ENCODE measurements around the gene DTX4.
A peak's percentile ranks its signal among the peaks of the same experiment; 100 is the strongest.
"Not testable (repeated sequence)": the region's sequence is repeated elsewhere in the genome, so short reads cannot be mapped to it uniquely, and the experiment has no call there.

Gene DTX4

DNA sequence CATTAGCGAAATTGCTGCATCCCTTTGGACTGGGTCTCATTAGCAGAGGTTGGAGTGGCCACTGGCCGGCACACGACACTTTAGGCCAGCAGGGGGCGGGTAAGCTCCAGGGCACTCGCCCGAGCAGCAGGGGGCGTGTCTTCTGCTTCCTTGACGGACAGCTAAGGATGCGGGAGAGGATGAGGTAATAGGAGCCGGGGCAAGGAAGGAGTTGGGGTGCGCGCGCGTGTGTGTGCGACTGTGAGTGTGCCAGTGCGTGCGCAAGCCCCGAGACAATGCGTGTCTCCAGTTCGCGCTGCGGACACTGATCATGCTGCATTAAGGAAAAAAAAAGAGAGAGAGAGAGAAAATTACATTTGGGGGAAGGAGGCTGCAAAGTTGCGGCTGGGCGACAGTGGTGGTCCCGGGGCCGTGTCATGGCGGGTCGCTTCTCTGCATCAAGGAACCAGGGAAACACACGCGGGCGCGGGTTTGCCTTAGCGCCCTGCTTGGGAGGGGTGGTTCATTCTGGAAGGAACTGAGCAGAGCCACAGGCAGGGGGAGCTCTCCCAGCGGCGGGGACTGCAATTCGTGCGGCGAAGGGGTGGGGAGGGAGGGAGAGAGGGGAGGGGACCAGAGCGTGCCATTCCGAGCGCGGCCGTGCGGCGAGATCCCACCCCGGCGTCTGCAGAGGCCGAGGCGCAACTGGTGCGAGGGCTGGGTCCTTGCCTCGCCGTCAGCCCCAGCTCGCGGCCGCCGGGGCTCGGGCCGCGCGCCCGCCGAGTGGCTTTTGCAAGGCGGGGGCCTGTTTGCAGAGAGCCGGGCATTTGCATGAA lies at the start of gene DTX4:
DTX4 (plus strand) TSS at position 625 of the 815 bp plus-strand sequence. CDS start 464 bp downstream, outside the sequence.
- peak within 1 kb of the TSS; percentile 82 for H3K4me3 ChIP-seq (ENCODE audit: low read depth, low read length)

DNA sequence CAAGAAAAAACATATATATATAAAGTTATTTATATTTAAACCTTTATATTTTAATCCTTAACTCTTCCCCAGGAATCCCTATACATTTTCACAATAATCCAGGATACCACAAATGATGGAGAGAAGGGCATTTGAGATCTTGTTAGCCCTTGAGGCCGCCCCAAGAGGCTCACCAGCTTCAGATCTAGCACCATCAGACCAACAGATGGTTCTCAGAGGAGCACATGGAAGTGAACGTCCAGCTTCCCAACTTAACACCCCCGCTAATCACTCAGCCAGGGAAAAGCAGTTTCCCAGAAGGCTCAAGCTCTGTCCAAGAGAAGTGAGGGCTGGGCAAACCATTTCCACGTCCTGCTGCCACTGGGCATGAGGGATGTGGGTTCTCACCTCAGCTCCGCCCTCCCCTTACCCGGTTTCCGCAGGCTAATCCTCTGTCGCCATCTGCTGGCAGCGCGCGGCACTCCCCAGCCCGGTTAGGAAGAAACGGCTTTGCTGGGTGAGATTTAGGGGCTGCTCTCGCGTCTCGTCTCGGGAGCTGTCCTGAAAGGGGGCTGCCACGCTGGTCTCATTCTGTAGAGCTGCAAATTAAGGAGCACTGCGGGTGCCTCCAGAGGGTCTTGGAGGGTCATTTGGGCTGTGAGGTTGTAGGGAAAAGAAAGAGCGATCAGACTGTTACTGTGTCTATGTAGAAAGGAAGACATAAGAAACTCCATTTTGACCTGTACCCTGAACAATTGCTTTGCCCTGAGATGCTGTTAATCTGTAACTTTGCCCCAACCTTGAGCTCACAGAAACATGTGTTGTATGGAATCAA lies 36.1 kb upstream of the DTX4 start:
- no peak overlapping the region for H3K4me3 ChIP-seq (ENCODE audit: low read depth, low read length)

DNA sequence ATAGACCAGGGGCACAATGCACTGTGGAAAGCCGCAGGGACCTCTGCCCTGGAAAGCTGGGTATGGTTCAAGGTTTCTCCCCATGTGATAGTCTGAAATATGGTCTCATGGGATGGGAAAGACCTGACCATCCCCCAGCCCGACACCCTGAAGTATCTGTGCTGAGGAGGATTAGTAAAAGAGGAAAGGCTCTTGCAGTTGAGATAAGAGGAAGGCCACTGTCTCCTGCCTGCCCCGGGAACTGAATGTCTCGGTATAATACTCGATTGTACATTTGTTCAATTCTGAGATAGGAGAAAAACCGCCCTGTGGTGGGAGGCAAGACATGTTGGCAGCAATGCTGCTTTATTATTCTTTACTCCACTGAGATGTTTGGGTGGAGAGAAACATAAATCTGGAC lies 35.4 kb upstream of the DTX4 start:
- H3K4me3 ChIP-seq (ENCODE audit: low read depth, low read length), result not testable (repeated sequence)

DNA sequence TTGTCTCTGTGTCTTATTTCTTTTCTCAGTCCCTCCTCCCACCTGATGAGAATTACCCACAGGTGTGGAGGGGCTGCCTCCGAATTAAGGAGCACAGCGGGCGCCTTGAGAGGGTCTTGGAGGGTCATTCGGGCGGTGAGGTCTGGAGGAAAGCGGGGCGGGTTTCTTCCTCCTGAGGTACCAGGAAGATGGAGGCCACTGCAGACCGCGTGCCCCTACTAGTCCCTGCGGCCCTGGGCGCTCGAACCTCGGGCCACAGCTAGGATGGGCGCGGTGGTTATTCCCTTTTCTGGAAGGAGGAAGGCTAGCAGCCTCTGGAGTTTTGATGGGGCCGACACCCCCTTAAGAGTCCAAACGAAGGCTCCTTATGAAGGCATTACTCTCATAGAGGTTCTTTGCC lies 34.7 kb upstream of the DTX4 start:
- H3K4me3 ChIP-seq (ENCODE audit: low read depth, low read length), result no peak overlapping the region

DNA sequence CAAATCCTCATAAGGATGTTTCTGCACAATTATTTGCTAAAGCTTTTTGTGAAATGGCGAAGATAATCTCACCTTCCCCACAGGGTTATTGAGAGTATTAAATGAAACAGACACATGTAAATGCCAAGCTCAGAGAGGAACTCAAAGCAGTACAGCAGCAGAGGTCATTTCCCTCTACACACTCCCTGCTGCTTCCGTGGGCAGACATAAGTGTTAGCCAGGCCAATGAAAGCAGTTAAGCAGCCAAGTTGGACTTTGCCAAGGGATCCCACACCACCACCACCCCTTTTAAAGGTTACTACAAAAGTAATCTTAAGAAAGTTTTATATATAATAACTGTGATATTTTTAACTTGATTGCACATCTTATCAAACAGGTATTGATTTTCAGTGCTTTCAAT lies 33.3 kb upstream of the DTX4 start:
- no peak overlapping the region for H3K4me3 ChIP-seq (ENCODE audit: low read depth, low read length)

DNA sequence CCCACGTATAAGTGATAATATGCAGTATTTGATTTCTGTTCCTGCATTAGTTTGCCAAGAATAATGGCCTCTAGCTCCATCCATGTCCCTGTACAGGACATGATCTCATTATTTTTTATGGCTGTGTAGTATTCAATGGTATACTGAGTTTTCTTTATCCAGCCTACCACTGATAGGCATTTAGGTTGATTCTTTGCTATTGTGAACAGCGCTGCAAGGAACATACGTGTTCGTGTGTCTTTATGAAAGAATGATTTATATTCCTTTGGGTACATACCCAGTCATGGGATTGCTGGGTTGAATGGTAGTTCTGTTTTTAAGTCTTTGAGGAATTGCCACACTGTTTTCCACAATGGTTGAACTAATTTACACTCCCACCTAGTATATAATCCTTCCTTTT lies 30.7 kb upstream of the DTX4 start:
- H3K4me3 ChIP-seq (ENCODE audit: low read depth, low read length), result no peak overlapping the region

DNA sequence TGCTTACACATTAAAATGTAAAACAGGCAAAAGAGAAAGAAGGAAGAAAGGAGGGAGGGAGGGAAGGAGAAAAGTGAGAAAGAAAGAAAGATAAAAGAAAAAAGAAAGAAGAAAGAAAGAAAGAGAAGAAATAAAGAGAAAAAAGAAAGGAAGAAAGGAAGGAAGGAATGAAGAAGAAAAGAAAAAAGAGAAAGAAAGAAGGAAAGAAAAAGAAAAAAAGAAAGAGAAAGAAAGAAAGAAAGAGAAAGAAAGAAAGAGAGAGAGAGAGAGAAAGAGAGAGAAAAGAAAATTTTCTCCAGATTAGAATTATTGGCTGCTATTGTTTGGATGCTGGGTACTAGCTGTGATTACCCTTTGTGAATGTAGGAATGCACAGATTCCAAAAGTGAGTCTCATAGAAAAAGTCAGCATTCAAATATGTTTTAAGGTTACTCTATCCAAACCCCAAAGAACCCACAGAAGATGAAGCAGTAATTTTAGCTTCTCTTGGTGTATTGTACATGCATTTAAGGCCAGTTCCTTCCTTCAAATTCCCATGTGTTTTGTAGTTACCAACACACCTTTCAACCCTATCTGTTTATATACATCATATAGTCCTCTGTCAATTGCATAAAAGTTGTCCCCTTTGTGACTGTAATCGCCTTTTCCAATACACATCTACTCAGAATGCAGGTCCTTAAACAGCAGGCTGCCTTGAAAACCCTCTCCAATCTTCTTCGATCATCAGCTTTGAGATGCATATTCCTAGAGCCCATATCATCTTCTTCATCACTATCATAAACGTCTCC lies 30.1 kb upstream of the DTX4 start:
- H3K4me3 ChIP-seq (ENCODE audit: low read depth, low read length), result peak overlapping the region; percentile 72

DNA sequence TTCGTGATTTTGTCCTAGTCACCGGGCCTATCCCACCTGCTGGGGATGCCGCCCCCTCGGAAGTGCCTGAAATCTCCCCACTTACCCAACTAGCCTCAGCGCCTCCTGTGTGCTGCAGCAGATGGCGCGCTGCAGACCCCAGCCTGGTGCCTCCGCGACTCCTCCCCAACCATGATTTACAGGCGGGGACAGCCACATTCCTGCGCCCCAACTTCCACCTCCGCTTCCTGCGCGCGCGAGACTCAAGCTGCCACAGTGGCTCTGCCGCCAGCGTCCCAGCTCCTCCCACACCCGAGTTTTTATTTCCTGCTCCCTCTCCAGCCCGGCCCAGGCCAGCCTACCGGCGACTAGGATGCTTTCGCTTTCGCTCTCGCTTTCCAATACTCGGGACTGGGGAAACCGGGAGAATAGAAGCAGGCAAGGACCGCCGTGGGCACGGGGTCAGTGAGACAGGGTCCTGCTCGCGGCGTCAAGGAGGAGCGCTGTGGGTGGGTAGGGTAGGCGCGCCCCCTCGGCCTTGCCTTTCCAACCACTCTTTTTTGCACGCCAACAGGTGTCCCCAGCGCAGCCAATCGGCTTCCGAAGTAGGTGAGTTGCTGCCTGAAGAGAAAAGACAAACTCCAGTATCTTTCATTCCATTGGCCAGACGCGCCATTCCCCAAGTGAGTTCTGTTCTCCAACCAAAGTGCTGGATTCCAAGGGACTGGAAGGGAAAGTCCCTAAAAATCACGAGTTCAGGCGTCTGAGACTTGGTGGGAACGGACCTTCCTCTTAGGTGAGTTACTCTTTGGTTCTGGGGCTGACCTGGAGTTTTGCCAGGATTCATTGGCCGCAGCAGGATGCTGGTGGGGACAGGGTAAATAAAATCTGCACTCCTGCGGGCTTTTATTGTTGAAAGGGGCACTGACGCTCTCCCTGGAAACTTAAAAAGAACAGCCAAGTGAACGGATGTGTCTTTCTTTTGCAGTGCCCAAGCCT lies 29.1 kb upstream of the DTX4 start, which contains the start of gene FAM111A:
FAM111A (plus strand) TSS at position 327 of the 978 bp plus-strand sequence. CDS start 6,017 bp downstream, outside the sequence.
- H3K4me3 ChIP-seq (ENCODE audit: low read depth, low read length), result peak within 1 kb of the TSS; percentile 72

DNA sequence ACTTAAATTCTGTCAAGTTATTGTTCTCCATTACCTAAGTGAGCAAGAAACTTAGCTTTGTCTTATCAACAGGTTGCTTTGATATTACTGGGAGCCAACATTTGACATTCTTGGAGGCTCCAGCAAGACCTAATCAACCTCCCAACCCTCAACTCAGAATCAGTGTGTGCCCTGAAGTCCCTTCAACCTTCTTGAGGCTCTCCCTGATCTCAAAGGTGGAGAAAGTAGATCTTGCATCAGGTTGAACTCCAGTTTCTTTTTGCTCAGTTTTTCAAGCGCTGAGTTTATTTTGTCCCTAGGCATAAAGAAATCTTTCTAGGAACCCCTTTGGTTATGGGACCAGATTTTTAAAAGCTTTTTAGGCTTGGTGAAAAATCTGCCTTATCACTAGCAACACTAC lies 27.8 kb upstream of the DTX4 start:
- no peak overlapping the region for H3K4me3 ChIP-seq (ENCODE audit: low read depth, low read length)

DNA sequence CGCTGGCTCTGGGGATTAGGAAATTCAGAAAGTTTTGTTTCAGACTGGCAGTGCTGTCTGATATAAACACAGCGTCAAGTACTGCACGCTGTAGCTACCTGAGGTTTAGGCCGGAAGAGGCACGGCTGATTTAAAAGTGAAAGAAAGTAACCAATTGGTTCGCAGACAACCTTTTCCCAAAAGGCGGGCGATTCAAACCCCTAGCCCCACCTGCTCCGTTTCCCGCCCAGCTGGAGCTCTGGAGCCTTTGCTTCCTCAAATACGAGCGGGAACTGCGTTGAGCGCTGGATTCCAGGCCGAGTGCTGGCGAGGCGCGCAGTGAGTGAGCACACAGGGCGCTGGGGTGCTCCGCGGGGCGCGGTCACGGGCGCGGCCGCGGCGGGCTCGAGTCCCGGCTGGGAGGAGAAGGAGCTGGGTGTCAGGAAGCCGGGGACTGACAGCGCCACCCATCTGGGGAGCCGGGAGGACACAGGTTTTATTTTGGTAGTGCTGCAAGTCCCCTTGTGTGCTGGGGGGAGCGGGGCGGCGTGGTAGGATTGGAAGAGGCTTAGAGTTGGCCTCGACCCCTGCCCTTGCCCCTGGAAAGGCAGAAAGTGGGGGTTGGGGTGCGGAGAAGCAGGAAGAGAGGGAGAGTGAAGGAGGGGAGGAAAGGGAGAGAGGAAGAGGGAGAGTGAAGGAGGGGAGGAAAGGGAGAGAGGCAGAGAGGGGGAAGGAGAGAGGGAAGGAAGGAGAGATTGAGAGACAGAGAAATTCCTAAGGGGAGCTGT lies 27.2 kb upstream of the DTX4 start:
- peak overlapping the region; percentile 35 for H3K4me3 ChIP-seq (ENCODE audit: low read depth, low read length)

DNA sequence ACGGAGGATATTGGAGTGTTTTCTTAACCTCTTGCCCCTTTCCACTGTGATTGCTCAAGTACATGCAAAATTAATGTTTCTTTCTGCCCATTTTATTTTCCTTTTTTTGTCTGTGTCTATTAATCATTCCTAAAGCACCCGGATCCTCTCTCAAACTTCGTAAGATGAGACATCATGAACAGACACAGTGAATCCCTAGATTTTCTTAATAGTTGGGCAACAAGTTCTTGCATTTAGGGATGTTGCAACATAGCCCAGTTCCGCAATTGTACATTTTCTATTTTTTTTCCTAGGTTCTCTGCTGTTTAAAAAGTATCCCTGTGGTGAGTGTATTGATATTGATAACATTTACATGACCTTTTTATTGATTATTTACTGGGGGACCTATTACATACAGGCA lies 26.4 kb upstream of the DTX4 start:
- no peak overlapping the region for H3K4me3 ChIP-seq (ENCODE audit: low read depth, low read length)

DNA sequence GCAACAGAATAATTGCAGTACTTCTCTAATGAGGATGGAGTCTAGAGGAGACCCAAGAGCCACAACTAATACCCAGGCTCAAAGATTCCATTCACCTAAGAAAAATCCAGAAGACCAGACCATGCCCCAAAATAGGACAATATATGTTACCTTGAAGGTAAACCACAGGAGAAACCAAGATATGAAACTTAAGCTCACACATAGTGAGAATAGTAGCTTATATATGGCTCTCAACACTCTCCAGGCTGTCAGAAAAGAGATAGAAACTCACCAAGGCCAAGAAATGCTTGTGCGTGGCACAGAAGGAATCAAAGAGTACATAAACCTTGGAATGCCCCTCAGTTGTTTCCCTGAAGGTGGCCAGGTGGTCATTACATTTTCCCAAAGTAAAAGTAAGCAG lies 20.2 kb upstream of the DTX4 start:
- no peak overlapping the region for H3K4me3 ChIP-seq (ENCODE audit: low read depth, low read length)

DNA sequence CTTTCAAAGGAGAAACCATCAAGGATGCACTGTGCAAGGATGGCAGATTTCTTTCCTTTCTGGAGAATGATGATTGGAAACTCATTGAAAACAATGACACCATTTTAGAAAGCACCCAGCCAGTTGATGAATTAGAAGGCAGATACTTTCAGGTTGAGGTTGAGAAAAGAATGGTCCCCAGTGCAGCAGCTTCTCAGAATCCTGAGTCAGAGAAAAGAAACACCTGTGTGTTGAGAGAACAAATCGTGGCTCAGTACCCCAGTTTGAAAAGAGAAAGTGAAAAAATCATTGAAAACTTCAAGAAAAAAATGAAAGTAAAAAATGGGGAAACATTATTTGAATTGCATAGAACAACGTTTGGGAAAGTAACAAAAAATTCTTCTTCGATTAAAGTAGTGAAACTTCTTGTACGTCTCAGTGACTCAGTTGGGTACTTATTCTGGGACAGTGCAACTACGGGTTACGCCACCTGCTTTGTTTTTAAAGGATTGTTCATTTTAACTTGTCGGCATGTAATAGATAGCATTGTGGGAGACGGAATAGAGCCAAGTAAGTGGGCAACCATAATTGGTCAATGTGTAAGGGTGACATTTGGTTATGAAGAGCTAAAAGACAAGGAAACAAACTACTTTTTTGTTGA lies 19.5 kb upstream of the DTX4 start:
- no peak overlapping the region for H3K4me3 ChIP-seq (ENCODE audit: low read depth, low read length)

DNA sequence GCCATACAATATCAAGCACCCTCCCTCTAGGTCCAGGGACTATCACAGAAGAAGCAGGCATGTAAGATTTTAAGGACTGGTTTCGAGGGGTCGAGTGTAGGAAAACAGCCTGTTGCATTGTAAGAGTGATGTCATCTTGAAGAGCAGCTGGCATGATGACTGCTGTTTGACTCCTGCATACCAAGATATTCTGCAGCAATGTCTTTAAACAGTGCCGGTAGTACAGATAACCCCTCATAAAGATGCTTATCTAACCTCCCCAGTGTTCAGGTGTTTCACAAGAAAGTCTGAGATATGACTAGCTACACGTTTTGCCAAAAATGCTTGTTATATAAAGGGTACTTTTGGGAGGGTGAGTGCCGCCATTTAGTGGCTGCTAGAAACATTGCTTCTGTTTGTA lies 17.3 kb upstream of the DTX4 start:
- no peak overlapping the region for H3K4me3 ChIP-seq (ENCODE audit: low read depth, low read length)

DNA sequence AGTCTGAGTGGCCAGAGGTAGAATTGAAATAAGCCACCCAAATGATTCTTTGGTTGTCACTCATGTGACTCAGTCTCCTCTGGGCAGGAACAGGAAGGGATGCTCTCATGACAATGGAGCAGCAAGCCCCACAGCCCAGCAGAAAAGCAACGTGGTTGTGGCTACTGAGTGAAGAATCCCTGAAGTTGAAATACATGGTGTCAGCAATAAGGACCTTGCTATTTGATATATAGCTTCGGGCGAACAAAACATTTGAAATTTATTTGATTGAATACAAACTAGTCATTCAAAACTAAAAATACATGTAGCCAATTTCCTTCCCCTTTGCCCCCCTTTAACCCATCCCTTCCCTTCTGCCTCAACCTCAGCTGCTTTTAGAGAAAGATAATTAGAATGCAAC lies 14.5 kb upstream of the DTX4 start:
- no peak overlapping the region for H3K4me3 ChIP-seq (ENCODE audit: low read depth, low read length)

DNA sequence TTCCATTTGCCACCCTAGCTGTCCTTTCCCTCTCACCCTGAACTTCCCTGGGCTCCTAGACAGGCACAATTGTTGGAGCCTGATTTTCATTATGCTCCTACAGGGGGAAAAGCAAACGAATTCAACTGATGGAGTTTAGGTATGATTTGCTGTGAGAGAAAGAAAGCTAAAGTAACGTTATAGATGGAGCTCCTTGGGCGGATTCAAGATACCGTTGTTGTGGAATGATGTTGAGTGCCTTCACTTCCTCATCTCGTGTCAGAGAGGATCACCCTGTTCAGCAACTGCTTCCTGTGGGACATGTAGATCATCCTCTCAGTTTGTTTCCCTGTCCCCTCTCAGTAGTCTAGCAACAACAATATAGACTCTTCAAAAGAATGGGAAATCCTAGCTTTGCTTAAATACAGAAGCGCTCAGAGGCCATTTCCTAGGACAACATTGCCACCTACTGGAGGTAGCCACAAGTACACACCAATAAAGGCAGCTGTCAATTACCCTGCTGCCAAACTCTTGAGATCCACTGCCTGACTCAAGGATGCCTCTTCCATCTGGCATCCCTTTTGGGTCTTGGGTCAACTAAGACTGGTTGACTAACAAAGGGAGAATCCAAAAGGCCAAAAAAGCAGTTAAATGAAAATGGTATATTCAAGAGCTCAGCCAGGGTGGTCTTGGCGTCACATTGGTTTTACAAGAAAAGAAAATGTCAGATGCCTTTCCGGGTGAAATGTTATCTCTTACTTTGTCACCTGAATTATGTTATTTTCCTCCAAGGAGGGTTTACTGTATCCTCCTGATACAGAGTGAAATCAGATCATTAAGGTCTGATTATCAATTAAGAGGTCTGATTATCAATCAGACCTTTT lies 13.5 kb upstream of the DTX4 start:
- H3K4me3 ChIP-seq (ENCODE audit: low read depth, low read length), result no peak overlapping the region

DNA sequence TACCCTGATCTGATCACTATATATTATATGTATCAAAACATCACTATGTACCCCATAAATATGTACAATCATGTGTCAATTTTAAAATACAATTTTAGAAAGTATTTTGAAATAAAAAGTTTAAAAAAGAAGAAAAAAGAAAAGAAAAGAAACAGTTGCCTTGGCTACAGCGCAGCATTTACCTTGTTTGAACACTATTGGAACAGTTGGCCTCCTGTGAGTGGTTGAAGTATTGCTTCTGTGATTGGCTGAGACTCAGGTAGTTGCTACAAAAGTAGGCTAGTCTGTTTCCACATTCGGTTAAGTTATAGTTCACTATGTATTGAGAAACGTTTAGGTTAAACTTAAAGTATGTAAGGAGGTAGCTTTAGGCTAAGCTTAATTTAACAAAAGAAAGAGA lies 7.9 kb upstream of the DTX4 start:
- H3K4me3 ChIP-seq (ENCODE audit: low read depth, low read length), result no peak overlapping the region
